SK-N-SH treated with all-trans-retinoic acid at 6 μM for 48 hours (cell line): Measurements from ENCODE around the gene TAF7L.

Source experiments
- ATAC-seq: fragments of 200-7000 bp; cut with Tn5 transposase; 3 replicates; pipeline ENCODE4 v1.9.1; 2020; ENCODE audit warnings: mild to moderate bottlenecking, moderate library complexity
- ARNTL ChIP-seq: fragments of 450-650 bp; formaldehyde crosslinking; IDR thresholded peaks from 2 replicates; pipeline ENCODE4 v1.5.0; 2020; ENCODE audit warnings: low read depth, mild to moderate bottlenecking, moderate library complexity, borderline replicate concordance
- BACH2 ChIP-seq: fragments of 250-450 bp; sonication (Bioruptor Pico); IDR thresholded peaks from 2 replicates; pipeline ENCODE4 v1.9.0; 2021; ENCODE audit warnings: mild to moderate bottlenecking, borderline replicate concordance
- CREB5 ChIP-seq: fragments of 250-450 bp; sonication (Bioruptor Pico); IDR thresholded peaks from 2 replicates; pipeline ENCODE4 v1.5.1; 2020; ENCODE audit warnings: low read depth, mild to moderate bottlenecking, moderate library complexity
- CSDC2 ChIP-seq: fragments of 250-450 bp; sonication (Bioruptor Pico); IDR thresholded peaks from 2 replicates; pipeline ENCODE4 v1.5.0; 2020; ENCODE audit warnings: mild to moderate bottlenecking, moderate library complexity
- ESRRG ChIP-seq: fragments of 250-450 bp; sonication (Bioruptor Pico); IDR thresholded peaks from 2 replicates; pipeline ENCODE4 v1.6.1; 2021; ENCODE audit warnings: mild to moderate bottlenecking
- GLIS3 ChIP-seq: fragments of 250-450 bp; sonication (Bioruptor Pico); IDR thresholded peaks from 2 replicates; pipeline ENCODE4 v1.5.0; 2020; ENCODE audit warnings: mild to moderate bottlenecking, moderate library complexity
- ISL1 ChIP-seq: fragments of 250-450 bp; sonication (Bioruptor Pico); IDR thresholded peaks from 2 replicates; pipeline ENCODE4 v2.1.2; 2022; ENCODE audit warnings: mild to moderate bottlenecking, moderate library complexity
- OSR1 ChIP-seq: fragments of 250-450 bp; sonication (Bioruptor Pico); IDR thresholded peaks from 2 replicates; pipeline ENCODE4 v1.8.0; 2022; ENCODE audit warnings: moderate library complexity, mild to moderate bottlenecking, inconsistent platforms
- PPARA ChIP-seq: fragments of 250-450 bp; sonication (Bioruptor Pico); IDR thresholded peaks from 2 replicates; pipeline ENCODE4 v1.5.0; 2020; ENCODE audit warnings: mild to moderate bottlenecking, borderline replicate concordance
- RARB ChIP-seq: fragments of 250-450 bp; sonication (Bioruptor Pico); IDR thresholded peaks from 2 replicates; pipeline ENCODE4 v1.8.0; 2021; ENCODE audit warnings: mild to moderate bottlenecking, moderate library complexity
- SNAI2 ChIP-seq: fragments of 250-450 bp; sonication (Bioruptor Pico); IDR thresholded peaks from 2 replicates; pipeline ENCODE4 v1.5.0; 2020; ENCODE audit warnings: mild to moderate bottlenecking, moderate library complexity
- TCF4 ChIP-seq: fragments of 250-450 bp; sonication (Bioruptor Pico); IDR thresholded peaks from 2 replicates; pipeline ENCODE4 v1.8.0; 2021; ENCODE audit warnings: mild to moderate bottlenecking, moderate library complexity, borderline replicate concordance
- TOX ChIP-seq: fragments of 250-450 bp; sonication (Bioruptor Pico); IDR thresholded peaks from 2 replicates; pipeline ENCODE4 v1.8.0; 2021; ENCODE audit warnings: mild to moderate bottlenecking, moderate library complexity, borderline replicate concordance
- TSHZ2 ChIP-seq: fragments of 250-450 bp; sonication (Bioruptor Pico); IDR thresholded peaks from 2 replicates; pipeline ENCODE4 v1.5.0; 2020; ENCODE audit warnings: mild to moderate bottlenecking, moderate library complexity
- ZC3H10 ChIP-seq: fragments of 250-450 bp; sonication (Bioruptor Pico); IDR thresholded peaks from 2 replicates; pipeline ENCODE4 v1.5.1; 2021; ENCODE audit warnings: mild to moderate bottlenecking, moderate library complexity
- ZFP30 ChIP-seq: fragments of 450-650 bp; formaldehyde crosslinking; IDR thresholded peaks from 2 replicates; pipeline ENCODE4 v1.5.0; 2022; ENCODE audit warnings: mild to moderate bottlenecking, moderate library complexity
- ZNF565 ChIP-seq: fragments of 450-650 bp; formaldehyde crosslinking; conservative IDR thresholded peaks from 2 replicates; pipeline ENCODE4 v1.5.0; 2020; ENCODE audit warnings: low read depth, mild to moderate bottlenecking, moderate library complexity
- ZNF70 ChIP-seq: fragments of 450-650 bp; formaldehyde crosslinking; IDR thresholded peaks from 2 replicates; pipeline ENCODE4 v1.5.0; 2020; ENCODE audit warnings: mild to moderate bottlenecking, moderate library complexity
- ZNF8 ChIP-seq: fragments of 450-650 bp; formaldehyde crosslinking; IDR thresholded peaks from 2 replicates; pipeline ENCODE4 v1.5.0; 2020; ENCODE audit warnings: mild to moderate bottlenecking, moderate library complexity
- TF ChIP-seq, protein P1 (sequence below): fragments of 250-450 bp; sonication (Bioruptor Pico); IDR thresholded peaks from 2 replicates; pipeline ENCODE4 v1.8.0; 2020; ENCODE audit warnings: mild to moderate bottlenecking, moderate library complexity, borderline replicate concordance
- TF ChIP-seq, protein P2 (sequence below): fragments of 250-450 bp; sonication (Bioruptor Pico); IDR thresholded peaks from 2 replicates; pipeline ENCODE4 v1.8.0; 2021; ENCODE audit warnings: low read depth, mild to moderate bottlenecking, moderate library complexity, borderline replicate concordance

TAF7L gene

DNA sequence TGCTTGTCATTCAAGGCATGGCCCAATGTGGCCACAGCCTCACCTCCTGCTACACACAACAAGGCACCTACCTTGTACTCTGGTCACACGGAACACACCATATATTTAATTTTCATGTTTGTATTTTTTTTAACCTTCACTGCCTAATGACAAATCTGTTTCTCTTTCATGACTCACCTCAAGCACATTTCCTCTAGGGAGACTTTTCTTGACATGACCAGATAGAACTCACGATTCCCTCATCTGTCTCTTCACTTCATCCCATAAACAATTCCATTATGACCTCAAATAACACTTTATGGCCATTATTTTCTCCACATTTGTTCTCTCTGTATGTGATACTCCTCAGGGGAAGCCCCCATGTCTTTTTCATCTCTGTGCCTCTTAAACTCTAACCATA, 60.5 kb downstream of the TAF7L start:
- no peak; the same call in 2 of the 3 replicates for ATAC-seq
- TF ChIP-seq BACH2 (CRISPR knock-in tag) (no peak), ARNTL (no peak), ZFP30 (no peak), OSR1 (no peak), GLIS3 (CRISPR knock-in tag) (no peak), ISL1 (CRISPR knock-in tag) (no peak), ZNF8 (CRISPR knock-in tag) (no peak), TOX (no peak), CREB5 (CRISPR knock-in tag) (no peak), ESRRG (CRISPR knock-in tag) (no peak), TSHZ2 (no peak), TCF4 (CRISPR knock-in tag) (no peak), PPARA (CRISPR knock-in tag) (no peak), RARB (CRISPR knock-in tag) (no peak), CSDC2 (CRISPR knock-in tag) (no peak)
- TF ChIP-seq, protein P1, sequence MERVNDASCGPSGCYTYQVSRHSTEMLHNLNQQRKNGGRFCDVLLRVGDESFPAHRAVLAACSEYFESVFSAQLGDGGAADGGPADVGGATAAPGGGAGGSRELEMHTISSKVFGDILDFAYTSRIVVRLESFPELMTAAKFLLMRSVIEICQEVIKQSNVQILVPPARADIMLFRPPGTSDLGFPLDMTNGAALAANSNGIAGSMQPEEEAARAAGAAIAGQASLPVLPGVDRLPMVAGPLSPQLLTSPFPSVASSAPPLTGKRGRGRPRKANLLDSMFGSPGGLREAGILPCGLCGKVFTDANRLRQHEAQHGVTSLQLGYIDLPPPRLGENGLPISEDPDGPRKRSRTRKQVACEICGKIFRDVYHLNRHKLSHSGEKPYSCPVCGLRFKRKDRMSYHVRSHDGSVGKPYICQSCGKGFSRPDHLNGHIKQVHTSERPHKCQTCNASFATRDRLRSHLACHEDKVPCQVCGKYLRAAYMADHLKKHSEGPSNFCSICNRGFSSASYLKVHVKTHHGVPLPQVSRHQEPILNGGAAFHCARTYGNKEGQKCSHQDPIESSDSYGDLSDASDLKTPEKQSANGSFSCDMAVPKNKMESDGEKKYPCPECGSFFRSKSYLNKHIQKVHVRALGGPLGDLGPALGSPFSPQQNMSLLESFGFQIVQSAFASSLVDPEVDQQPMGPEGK (CRISPR knock-in tag): no peak

DNA sequence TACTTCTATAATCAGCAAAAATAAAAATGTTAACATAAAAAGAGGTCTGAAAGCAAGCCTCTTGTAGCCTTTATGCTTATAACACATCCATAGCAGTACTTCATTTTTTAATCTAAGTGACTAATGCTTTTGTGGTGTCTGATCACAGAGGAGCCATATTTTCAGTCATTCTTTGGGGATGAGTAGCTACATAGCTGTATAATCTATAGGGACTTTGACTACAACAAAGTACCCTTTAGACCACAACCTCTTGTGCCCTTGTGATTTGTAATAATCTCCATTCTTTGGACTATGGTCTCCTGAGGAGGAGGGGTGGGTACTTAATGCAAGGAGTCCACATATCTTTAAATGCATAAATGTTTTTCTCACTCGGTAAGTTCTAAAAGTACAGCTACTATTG, 62.0 kb downstream of the TAF7L start:
- ATAC-seq: peak; percentile 74
- TF ChIP-seq ZNF70 (CRISPR knock-in tag) (no peak), ARNTL (no peak), TSHZ2 (no peak), PPARA (CRISPR knock-in tag) (no peak), ZNF565 (CRISPR knock-in tag) (no peak), CREB5 (CRISPR knock-in tag) (no peak), ZC3H10 (no peak), OSR1 (no peak), RARB (CRISPR knock-in tag) (no peak), GLIS3 (CRISPR knock-in tag) (no peak), BACH2 (CRISPR knock-in tag) (no peak), ZFP30 (no peak), TOX (no peak), ISL1 (CRISPR knock-in tag) (no peak), ESRRG (CRISPR knock-in tag) (no peak), SNAI2 (CRISPR knock-in tag) (no peak), CSDC2 (CRISPR knock-in tag) (no peak)
- TF ChIP-seq, protein P2, sequence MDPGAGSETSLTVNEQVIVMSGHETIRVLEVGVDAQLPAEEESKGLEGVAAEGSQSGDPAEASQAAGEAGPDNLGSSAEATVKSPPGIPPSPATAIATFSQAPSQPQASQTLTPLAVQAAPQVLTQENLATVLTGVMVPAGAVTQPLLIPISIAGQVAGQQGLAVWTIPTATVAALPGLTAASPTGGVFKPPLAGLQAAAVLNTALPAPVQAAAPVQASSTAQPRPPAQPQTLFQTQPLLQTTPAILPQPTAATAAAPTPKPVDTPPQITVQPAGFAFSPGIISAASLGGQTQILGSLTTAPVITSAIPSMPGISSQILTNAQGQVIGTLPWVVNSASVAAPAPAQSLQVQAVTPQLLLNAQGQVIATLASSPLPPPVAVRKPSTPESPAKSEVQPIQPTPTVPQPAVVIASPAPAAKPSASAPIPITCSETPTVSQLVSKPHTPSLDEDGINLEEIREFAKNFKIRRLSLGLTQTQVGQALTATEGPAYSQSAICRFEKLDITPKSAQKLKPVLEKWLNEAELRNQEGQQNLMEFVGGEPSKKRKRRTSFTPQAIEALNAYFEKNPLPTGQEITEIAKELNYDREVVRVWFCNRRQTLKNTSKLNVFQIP (CRISPR knock-in tag): no peak
- TF ChIP-seq, protein P1 (CRISPR knock-in tag): no peak
